Thoracic aorta (tissue), 2 donors: Measurements from ENCODE around the gene CDC42BPA. TPM values are rescaled to one million over a fixed set of nuclear protein-coding genes. Genes with fewer than 3 reads are reported as not detected.

Source experiments
- ATAC-seq: fragments of 150-250 bp; one replicate; pipeline ENCODE4 v1.8.0; 2017; ENCODE audit warnings: low read depth; ENCODE audit not compliant: insufficient number of reproducible peaks, low FRiP score
- DNase-seq: peaks from one replicate; pipeline ENCODE4 v3.0.0-alpha.2; 2020; ENCODE audit warnings: low spot score
- H3K27ac ChIP-seq, 2 donors: fragments of 200-600 bp; sonication (generic); 1 replicate in 1 of 2; 2 replicates in 1 of 2; pipeline ENCODE4 v1.5.1; 2016; ENCODE audit warnings: mild to moderate bottlenecking in 2 of 2, moderate library complexity in 2 of 2
- H3K27me3 ChIP-seq: fragments of 200-600 bp; sonication (generic); replicated peaks from 2 replicates; pipeline ENCODE4 v1.6.0; 2016; ENCODE audit warnings: mild to moderate bottlenecking; ENCODE audit not compliant: insufficient read depth
- H3K36me3 ChIP-seq: fragments of 200-600 bp; sonication (generic); one replicate; pipeline ENCODE4 v1.5.1; 2016
- H3K4me1 ChIP-seq, 2 donors: fragments of 200-600 bp; sonication (generic); 1 replicate in 1 of 2; 2 replicates in 1 of 2; pipeline versions ENCODE4 v1.5.1 to v1.6.0; 2016; ENCODE audit warnings: low read depth in 2 of 2, mild to moderate bottlenecking in 1 of 2; ENCODE audit not compliant: control insufficient read depth in 1 of 2
- H3K4me3 ChIP-seq: fragments of 200-600 bp; sonication (generic); 2 replicates; pipeline ENCODE4 v1.5.1; 2016; ENCODE audit warnings: mild to moderate bottlenecking
- H3K9me3 ChIP-seq: fragments of 200-600 bp; sonication (generic); 2 replicates; pipeline ENCODE4 v1.5.1; 2016
- total RNA-seq, 2 donors: library from RNA; depleted of rRNA; stranded (reverse); fragments of >200 nt; gene quantifications; one replicate each; pipeline versions ENCODE4 v1.1.0 to v1.2.3, GENCODE V29; 2016
- TF ChIP-seq, protein P1 (sequence below): fragments of 200-600 bp; sonication (generic); IDR thresholded peaks from one replicate; pipeline ENCODE4 v1.5.1; 2019; ENCODE audit warnings: antibody characterized with exemption

Gene CDC42BPA
- total RNA-seq, 2 donors from 2014 or later, result 62.4 to 89.7 TPM

DNA sequence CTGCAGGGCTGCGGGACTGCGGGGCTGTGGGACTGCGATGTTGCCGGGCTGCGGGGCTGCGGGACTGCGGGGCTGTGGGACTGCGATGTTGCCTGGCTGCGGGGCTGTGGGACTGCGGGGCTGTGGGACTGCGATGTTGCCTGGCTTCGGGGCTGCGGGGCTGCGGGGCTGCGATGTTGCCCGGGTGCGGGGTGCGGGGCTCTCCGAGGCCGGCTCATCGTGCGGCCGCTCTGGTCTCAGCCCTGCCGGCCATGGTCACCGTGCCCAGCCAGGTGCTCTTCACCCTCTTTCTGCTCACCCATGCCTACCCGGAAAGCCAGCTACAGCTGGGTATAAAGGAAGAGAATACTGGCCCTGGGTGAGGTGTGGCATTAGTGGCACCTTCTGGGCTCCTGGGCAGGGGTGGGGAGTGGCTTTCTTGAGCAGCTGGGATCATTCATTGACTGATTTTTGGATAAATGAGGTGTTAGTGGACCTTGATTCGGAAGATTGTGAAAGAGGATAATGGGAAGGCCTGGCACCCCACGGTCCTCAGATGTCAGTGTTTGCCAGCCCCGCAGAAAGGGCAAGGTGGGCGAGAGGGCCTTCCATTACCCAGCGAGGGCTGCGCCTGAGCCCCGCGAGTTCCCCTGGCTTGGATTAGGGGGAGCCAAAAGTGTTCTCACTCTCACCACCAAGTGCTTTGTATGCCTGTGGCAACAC is 341.9 kb downstream of the CDC42BPA start:
- DNase-seq (no peak), ATAC-seq (no peak)
- Histone ChIP-seq H3K36me3 (no peaks in the 10 kb centered on the region), H3K4me1 (peaks cover 28 to 35% of the 10 kb centered on the region in 2 donors), H3K9me3 (no peaks in the 10 kb centered on the region), H3K27ac (no peak overlapping the region), H3K4me3 (no peak overlapping the region), H3K27me3 (no peaks in the 10 kb centered on the region)
- TF ChIP-seq, protein P1, sequence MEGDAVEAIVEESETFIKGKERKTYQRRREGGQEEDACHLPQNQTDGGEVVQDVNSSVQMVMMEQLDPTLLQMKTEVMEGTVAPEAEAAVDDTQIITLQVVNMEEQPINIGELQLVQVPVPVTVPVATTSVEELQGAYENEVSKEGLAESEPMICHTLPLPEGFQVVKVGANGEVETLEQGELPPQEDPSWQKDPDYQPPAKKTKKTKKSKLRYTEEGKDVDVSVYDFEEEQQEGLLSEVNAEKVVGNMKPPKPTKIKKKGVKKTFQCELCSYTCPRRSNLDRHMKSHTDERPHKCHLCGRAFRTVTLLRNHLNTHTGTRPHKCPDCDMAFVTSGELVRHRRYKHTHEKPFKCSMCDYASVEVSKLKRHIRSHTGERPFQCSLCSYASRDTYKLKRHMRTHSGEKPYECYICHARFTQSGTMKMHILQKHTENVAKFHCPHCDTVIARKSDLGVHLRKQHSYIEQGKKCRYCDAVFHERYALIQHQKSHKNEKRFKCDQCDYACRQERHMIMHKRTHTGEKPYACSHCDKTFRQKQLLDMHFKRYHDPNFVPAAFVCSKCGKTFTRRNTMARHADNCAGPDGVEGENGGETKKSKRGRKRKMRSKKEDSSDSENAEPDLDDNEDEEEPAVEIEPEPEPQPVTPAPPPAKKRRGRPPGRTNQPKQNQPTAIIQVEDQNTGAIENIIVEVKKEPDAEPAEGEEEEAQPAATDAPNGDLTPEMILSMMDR, result no peak

DNA sequence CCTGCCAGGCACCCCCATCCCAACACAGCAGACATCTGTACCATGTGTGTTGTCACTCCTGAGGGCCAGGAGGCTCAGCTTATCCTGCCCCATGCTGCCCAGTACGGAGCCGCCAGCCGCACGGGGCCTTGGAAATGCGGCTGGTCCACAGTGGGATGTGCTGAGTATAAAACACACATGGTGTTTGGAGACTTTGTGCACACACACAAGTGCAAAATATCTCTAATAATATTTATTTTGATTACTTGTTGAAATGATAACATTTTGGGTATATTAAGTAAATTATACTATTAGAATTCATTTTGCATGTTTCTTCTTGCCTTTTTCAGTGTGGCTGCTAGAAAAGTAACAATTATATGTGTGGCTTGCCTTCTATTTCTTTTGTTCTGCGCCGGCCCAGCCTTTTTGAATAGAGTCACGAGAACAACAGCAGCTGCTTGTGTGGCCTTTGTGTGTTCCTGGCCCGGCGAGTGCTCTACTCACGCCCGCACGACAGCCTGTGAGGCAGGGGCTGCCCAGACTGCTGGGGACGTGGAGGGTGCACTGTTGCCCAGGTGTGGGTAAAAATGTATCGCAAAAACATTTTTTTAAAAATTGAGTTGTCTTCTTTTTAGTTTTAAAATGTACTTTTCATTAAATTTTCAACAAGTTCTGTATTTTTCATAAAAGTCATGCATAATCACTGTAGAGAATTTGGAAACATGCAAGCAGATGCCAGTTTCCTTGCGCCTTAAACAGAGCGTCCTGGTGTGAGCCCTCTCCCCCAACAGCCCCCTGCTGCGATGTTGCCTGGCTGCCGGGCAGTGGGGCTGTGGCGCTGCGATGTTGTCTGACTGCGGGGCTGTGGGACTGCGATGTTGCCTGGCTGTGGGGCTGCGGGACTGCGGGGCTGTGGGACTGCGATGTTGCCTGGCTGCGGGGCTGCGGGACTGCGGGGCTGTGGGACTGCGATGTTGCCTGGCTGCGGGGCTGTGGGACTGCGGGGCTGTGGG is 342.7 kb downstream of the CDC42BPA start:
- no peak for DNase-seq
- TF ChIP-seq, protein P1, result no peak

DNA sequence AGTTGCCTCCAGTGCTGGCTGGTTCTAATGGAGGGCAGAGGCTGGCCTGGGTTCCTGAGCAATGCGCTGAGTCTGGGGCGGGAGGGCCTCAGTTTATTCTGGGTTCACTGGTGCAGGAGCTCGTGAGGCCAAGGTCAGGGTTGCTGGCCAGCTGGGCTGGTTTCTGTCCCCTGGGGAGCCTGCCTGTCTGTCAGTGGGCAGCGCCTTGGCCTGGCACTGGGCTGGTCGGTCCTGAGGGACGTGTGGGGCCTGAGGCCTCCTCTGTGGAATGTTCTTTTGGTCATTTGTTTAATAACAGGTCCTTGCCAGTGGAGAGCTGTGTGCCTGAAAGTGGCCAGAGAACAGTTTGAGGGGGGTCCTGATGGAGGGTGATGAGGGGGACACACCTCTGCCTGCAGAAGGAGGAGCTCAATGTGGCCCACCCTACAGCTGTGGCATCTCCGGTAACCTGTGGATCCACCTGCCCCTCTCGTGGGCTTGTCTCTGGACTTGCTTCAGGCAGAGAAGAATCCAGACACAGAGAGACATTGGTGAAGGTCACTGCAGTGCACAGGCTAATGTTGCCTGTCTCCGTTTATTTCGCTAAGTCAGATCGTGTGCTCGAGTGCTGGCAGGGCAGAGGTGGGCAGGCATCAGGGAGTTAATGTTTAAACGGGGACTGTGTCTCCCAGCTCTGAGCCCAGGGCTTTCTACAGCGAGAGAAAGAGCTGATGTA is 343.6 kb downstream of the CDC42BPA start:
- ATAC-seq (peak; percentile 17), DNase-seq (no peak)
- TF ChIP-seq, protein P1, result no peak
- H3K27me3 ChIP-seq, result no peaks in the 10 kb centered on the region
- no peaks in the 10 kb centered on the region for H3K9me3 ChIP-seq
- H3K4me1 ChIP-seq, result peaks cover 28 to 35% of the 10 kb centered on the region in 2 donors
- peak overlapping the region; percentile 87 to 91 for H3K27ac ChIP-seq
- peak overlapping the region; percentile 22 for H3K4me3 ChIP-seq
- H3K36me3 ChIP-seq, result no peaks in the 10 kb centered on the region

More for the DNA sequence above, 342.7 kb downstream of the CDC42BPA start:
- Histone ChIP-seq H3K27ac (peak overlapping the region; percentile 87 to 91), H3K9me3 (no peaks in the 10 kb centered on the region), H3K36me3 (no peaks in the 10 kb centered on the region), H3K4me3 (no peak overlapping the region), H3K4me1 (peaks cover 28 to 35% of the 10 kb centered on the region in 2 donors), H3K27me3 (no peaks in the 10 kb centered on the region)
- no peak for ATAC-seq

GRCh38 chr1:226973898-226974543 is 344.3 kb downstream of the CDC42BPA start:
- ATAC-seq (peak; percentile 86), DNase-seq (peak; percentile 40)
- H3K36me3 ChIP-seq, result no peaks in the 10 kb centered on the region
- peak overlapping the region; percentile 22 for H3K4me3 ChIP-seq
- no peaks in the 10 kb centered on the region for H3K9me3 ChIP-seq
- no peaks in the 10 kb centered on the region for H3K27me3 ChIP-seq
- H3K4me1 ChIP-seq, result peaks cover 28 to 35% of the 10 kb centered on the region in 2 donors
- TF ChIP-seq, protein P1, result no peak
- H3K27ac ChIP-seq, result peak overlapping the region; percentile 87 to 91
